SK-N-SH treated with all-trans-retinoic acid at 6 μM for 48 hours (cell line): Measurements from ENCODE around the gene MLST8.

ENCODE experiments used
- ARNTL ChIP-seq: fragments of 450-650 bp; formaldehyde crosslinking; IDR thresholded peaks from 2 replicates; pipeline ENCODE4 v1.5.0; 2020; ENCODE audit warnings: low read depth, mild to moderate bottlenecking, moderate library complexity, borderline replicate concordance
- CSDC2 ChIP-seq: fragments of 250-450 bp; sonication (Bioruptor Pico); IDR thresholded peaks from 2 replicates; pipeline ENCODE4 v1.5.0; 2020; ENCODE audit warnings: mild to moderate bottlenecking, moderate library complexity
- ESRRG ChIP-seq: fragments of 250-450 bp; sonication (Bioruptor Pico); IDR thresholded peaks from 2 replicates; pipeline ENCODE4 v1.6.1; 2021; ENCODE audit warnings: mild to moderate bottlenecking
- GLIS3 ChIP-seq: fragments of 250-450 bp; sonication (Bioruptor Pico); IDR thresholded peaks from 2 replicates; pipeline ENCODE4 v1.5.0; 2020; ENCODE audit warnings: mild to moderate bottlenecking, moderate library complexity
- ISL1 ChIP-seq: fragments of 250-450 bp; sonication (Bioruptor Pico); IDR thresholded peaks from 2 replicates; pipeline ENCODE4 v2.1.2; 2022; ENCODE audit warnings: mild to moderate bottlenecking, moderate library complexity
- TOX ChIP-seq: fragments of 250-450 bp; sonication (Bioruptor Pico); IDR thresholded peaks from 2 replicates; pipeline ENCODE4 v1.8.0; 2021; ENCODE audit warnings: mild to moderate bottlenecking, moderate library complexity, borderline replicate concordance
- ZC3H10 ChIP-seq: fragments of 250-450 bp; sonication (Bioruptor Pico); IDR thresholded peaks from 2 replicates; pipeline ENCODE4 v1.5.1; 2021; ENCODE audit warnings: mild to moderate bottlenecking, moderate library complexity
- ZFP30 ChIP-seq: fragments of 450-650 bp; formaldehyde crosslinking; IDR thresholded peaks from 2 replicates; pipeline ENCODE4 v1.5.0; 2022; ENCODE audit warnings: mild to moderate bottlenecking, moderate library complexity
- ZNF565 ChIP-seq: fragments of 450-650 bp; formaldehyde crosslinking; conservative IDR thresholded peaks from 2 replicates; pipeline ENCODE4 v1.5.0; 2020; ENCODE audit warnings: low read depth, mild to moderate bottlenecking, moderate library complexity
- ZNF70 ChIP-seq: fragments of 450-650 bp; formaldehyde crosslinking; IDR thresholded peaks from 2 replicates; pipeline ENCODE4 v1.5.0; 2020; ENCODE audit warnings: mild to moderate bottlenecking, moderate library complexity
- TF ChIP-seq, protein P1 (sequence below): fragments of 250-450 bp; sonication (Bioruptor Pico); IDR thresholded peaks from 2 replicates; pipeline ENCODE4 v1.8.0; 2020; ENCODE audit warnings: mild to moderate bottlenecking, moderate library complexity, borderline replicate concordance
- TF ChIP-seq, protein P2 (sequence below): fragments of 250-450 bp; sonication (Bioruptor Pico); IDR thresholded peaks from 2 replicates; pipeline ENCODE4 v1.5.0; 2020; ENCODE audit warnings: mild to moderate bottlenecking, moderate library complexity
- TF ChIP-seq, protein P3 (sequence below): fragments of 250-450 bp; sonication (Bioruptor Pico); IDR thresholded peaks from 2 replicates; pipeline ENCODE4 v1.8.0; 2021; ENCODE audit warnings: low read depth, mild to moderate bottlenecking, moderate library complexity, borderline replicate concordance
- TF ChIP-seq, protein P4 (sequence below): fragments of 250-450 bp; sonication (Bioruptor Pico); IDR thresholded peaks from 2 replicates; pipeline ENCODE4 v1.5.1; 2020; ENCODE audit warnings: low read depth, mild to moderate bottlenecking, moderate library complexity

DNA sequence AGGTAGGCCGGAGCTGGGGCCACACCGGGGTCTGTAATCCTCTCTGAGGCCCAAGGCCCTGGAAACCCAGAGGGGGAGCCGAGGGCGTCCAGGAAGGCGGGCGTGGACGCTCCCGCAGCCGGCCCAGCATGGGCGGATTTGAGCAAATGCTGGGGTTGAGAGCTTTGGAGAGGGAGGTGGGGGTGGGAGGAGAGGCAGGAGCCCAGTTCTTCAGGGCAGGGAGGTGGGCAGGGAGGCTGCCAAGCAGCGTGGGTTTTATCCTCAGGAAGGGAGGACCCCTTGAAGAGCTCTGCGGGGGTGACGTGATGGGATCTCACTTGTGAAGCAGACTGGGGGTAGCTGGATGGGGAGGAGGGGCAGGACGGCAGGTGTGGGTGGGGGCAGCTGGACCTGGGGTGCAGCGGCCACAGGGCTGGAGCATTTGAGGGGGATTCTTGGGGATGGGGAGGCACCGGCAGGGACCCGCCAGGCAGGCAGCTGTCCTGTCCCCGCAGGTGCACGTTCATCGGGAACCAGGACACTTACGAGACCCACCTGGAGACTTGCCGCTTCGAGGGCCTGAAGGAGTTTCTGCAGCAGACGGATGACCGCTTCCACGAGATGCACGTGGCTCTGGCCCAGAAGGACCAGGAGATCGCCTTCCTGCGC, 32.4 kb upstream of the MLST8 start:
- no peak for TF ChIP-seq CSDC2 (CRISPR knock-in tag)
- no peak for TF ChIP-seq ZNF70
- no peak for TF ChIP-seq TOX (CRISPR knock-in tag)
- TF ChIP-seq, protein P1, sequence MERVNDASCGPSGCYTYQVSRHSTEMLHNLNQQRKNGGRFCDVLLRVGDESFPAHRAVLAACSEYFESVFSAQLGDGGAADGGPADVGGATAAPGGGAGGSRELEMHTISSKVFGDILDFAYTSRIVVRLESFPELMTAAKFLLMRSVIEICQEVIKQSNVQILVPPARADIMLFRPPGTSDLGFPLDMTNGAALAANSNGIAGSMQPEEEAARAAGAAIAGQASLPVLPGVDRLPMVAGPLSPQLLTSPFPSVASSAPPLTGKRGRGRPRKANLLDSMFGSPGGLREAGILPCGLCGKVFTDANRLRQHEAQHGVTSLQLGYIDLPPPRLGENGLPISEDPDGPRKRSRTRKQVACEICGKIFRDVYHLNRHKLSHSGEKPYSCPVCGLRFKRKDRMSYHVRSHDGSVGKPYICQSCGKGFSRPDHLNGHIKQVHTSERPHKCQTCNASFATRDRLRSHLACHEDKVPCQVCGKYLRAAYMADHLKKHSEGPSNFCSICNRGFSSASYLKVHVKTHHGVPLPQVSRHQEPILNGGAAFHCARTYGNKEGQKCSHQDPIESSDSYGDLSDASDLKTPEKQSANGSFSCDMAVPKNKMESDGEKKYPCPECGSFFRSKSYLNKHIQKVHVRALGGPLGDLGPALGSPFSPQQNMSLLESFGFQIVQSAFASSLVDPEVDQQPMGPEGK (CRISPR knock-in tag), result no peak
- no peak for TF ChIP-seq ISL1 (CRISPR knock-in tag)
- no peak for TF ChIP-seq ZFP30
- TF ChIP-seq ZNF565 (CRISPR knock-in tag), result no peak
- no peak for TF ChIP-seq ARNTL (CRISPR knock-in tag)
- TF ChIP-seq ESRRG, result no peak
- TF ChIP-seq ZC3H10 (CRISPR knock-in tag), result no peak
- TF ChIP-seq GLIS3 (CRISPR knock-in tag), result no peak
- TF ChIP-seq, protein P2, sequence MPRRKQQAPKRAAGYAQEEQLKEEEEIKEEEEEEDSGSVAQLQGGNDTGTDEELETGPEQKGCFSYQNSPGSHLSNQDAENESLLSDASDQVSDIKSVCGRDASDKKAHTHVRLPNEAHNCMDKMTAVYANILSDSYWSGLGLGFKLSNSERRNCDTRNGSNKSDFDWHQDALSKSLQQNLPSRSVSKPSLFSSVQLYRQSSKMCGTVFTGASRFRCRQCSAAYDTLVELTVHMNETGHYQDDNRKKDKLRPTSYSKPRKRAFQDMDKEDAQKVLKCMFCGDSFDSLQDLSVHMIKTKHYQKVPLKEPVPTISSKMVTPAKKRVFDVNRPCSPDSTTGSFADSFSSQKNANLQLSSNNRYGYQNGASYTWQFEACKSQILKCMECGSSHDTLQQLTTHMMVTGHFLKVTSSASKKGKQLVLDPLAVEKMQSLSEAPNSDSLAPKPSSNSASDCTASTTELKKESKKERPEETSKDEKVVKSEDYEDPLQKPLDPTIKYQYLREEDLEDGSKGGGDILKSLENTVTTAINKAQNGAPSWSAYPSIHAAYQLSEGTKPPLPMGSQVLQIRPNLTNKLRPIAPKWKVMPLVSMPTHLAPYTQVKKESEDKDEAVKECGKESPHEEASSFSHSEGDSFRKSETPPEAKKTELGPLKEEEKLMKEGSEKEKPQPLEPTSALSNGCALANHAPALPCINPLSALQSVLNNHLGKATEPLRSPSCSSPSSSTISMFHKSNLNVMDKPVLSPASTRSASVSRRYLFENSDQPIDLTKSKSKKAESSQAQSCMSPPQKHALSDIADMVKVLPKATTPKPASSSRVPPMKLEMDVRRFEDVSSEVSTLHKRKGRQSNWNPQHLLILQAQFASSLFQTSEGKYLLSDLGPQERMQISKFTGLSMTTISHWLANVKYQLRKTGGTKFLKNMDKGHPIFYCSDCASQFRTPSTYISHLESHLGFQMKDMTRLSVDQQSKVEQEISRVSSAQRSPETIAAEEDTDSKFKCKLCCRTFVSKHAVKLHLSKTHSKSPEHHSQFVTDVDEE (CRISPR knock-in tag), result no peak
- TF ChIP-seq, protein P3, sequence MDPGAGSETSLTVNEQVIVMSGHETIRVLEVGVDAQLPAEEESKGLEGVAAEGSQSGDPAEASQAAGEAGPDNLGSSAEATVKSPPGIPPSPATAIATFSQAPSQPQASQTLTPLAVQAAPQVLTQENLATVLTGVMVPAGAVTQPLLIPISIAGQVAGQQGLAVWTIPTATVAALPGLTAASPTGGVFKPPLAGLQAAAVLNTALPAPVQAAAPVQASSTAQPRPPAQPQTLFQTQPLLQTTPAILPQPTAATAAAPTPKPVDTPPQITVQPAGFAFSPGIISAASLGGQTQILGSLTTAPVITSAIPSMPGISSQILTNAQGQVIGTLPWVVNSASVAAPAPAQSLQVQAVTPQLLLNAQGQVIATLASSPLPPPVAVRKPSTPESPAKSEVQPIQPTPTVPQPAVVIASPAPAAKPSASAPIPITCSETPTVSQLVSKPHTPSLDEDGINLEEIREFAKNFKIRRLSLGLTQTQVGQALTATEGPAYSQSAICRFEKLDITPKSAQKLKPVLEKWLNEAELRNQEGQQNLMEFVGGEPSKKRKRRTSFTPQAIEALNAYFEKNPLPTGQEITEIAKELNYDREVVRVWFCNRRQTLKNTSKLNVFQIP (CRISPR knock-in tag), result no peak
- TF ChIP-seq, protein P4, sequence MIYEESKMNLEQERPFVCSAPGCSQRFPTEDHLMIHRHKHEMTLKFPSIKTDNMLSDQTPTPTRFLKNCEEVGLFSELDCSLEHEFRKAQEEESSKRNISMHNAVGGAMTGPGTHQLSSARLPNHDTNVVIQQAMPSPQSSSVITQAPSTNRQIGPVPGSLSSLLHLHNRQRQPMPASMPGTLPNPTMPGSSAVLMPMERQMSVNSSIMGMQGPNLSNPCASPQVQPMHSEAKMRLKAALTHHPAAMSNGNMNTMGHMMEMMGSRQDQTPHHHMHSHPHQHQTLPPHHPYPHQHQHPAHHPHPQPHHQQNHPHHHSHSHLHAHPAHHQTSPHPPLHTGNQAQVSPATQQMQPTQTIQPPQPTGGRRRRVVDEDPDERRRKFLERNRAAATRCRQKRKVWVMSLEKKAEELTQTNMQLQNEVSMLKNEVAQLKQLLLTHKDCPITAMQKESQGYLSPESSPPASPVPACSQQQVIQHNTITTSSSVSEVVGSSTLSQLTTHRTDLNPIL (CRISPR knock-in tag), result no peak
